Astrocyte (in vitro differentiated cells and primary cell): ENCODE results near the gene PAH. TPM values are rescaled to one million over a fixed set of nuclear protein-coding genes. Genes with fewer than 3 reads are reported as not detected.

Experiments
- DNase-seq: peaks from one replicate; pipeline ENCODE4 v3.0.0-alpha.2; 2010; ENCODE audit warnings: low read depth
- FAIRE-seq: peaks from 2 replicates; lab custom pipeline; 2011; peaks lifted over from hg19 to GRCh38; lab: Jason Lieb, UNC
- H2AFZ ChIP-seq: 2 replicates; pipeline ENCODE4 v1.6.0; 2012; ENCODE audit warnings: low read depth, low read length, inconsistent platforms
- H3K27ac ChIP-seq: 2 replicates; pipeline ENCODE4 v1.5.1; 2011; ENCODE audit warnings: low read depth, low read length, inconsistent platforms
- H3K27me3 ChIP-seq: 2 replicates; pipeline ENCODE4 v1.6.0; 2011; ENCODE audit warnings: low read length, inconsistent platforms; ENCODE audit not compliant: insufficient read depth
- H3K36me3 ChIP-seq: 2 replicates; pipeline ENCODE4 v1.5.1; 2011; ENCODE audit warnings: low read length, inconsistent platforms; ENCODE audit not compliant: insufficient read depth
- H3K4me1 ChIP-seq: 2 replicates; pipeline ENCODE4 v1.5.1; 2011; ENCODE audit warnings: low read length, inconsistent platforms; ENCODE audit not compliant: insufficient read depth
- H3K4me2 ChIP-seq: 2 replicates; pipeline ENCODE4 v1.6.0; 2012; ENCODE audit warnings: low read length, inconsistent platforms
- H3K4me3 ChIP-seq: 2 replicates; pipeline ENCODE4 v1.5.1; 2011; ENCODE audit warnings: low read depth, mild to moderate bottlenecking, low read length, inconsistent platforms; ENCODE audit not compliant: insufficient read depth
- H3K79me2 ChIP-seq: 2 replicates; pipeline ENCODE4 v1.6.0; 2012; ENCODE audit warnings: mild to moderate bottlenecking, low read length, inconsistent platforms; ENCODE audit not compliant: insufficient read depth
- H3K9ac ChIP-seq: 2 replicates; pipeline ENCODE4 v1.6.0; 2012; ENCODE audit warnings: mild to moderate bottlenecking, low read length, inconsistent platforms
- H3K9me3 ChIP-seq: 2 replicates; pipeline ENCODE4 v1.5.1; 2012; ENCODE audit warnings: low read depth, mild to moderate bottlenecking, low read length, inconsistent platforms; ENCODE audit not compliant: insufficient read depth
- H4K20me1 ChIP-seq: 2 replicates; pipeline ENCODE4 v1.6.0; 2012; ENCODE audit warnings: low read length, inconsistent platforms; ENCODE audit not compliant: insufficient read depth
- H3K27ac Mint-ChIP-seq: one replicate; pipeline ENCODE4 v1.8.0; 2021; ENCODE audit warnings: mild to moderate bottlenecking, mixed read lengths; ENCODE audit not compliant: unreplicated experiment
- H3K27me3 Mint-ChIP-seq: one replicate; pipeline ENCODE4 v1.8.0; 2021; ENCODE audit warnings: low read depth, mixed read lengths; ENCODE audit not compliant: unreplicated experiment
- H3K36me3 Mint-ChIP-seq: one replicate; pipeline ENCODE4 v1.8.0; 2021; ENCODE audit warnings: low read depth, mixed read lengths; ENCODE audit not compliant: unreplicated experiment
- H3K4me1 Mint-ChIP-seq: one replicate; pipeline ENCODE4 v1.8.0; 2021; ENCODE audit warnings: low read depth, mixed read lengths; ENCODE audit not compliant: unreplicated experiment
- H3K4me3 Mint-ChIP-seq: one replicate; pipeline ENCODE4 v1.8.0; 2021; ENCODE audit warnings: mild to moderate bottlenecking, moderate library complexity, mixed read lengths; ENCODE audit not compliant: unreplicated experiment
- H3K9me3 Mint-ChIP-seq: one replicate; pipeline ENCODE4 v1.8.0; 2021; ENCODE audit warnings: mild to moderate bottlenecking, mixed read lengths; ENCODE audit not compliant: unreplicated experiment
- EZH2 ChIP-seq: IDR thresholded peaks from 2 replicates; pipeline ENCODE4 v1.6.1; 2012; ENCODE audit warnings: mild to moderate bottlenecking, low read length, inconsistent platforms; ENCODE audit not compliant: insufficient read depth
- total RNA-seq: library from RNA; stranded (reverse); gene quantifications from 2 replicates; pipeline ENCODE4 v1.2.1, GENCODE V29; 2021
- TF ChIP-seq, protein P1 (sequence below): IDR thresholded peaks from 2 replicates; pipeline ENCODE4 v1.5.1; 2011; ENCODE audit warnings: low read depth, mild to moderate bottlenecking, inconsistent platforms, low read length, moderate library complexity; ENCODE audit not compliant: insufficient read depth

The PAH gene
- total RNA-seq, 1 donor from 2014 or later: not detected

DNA sequence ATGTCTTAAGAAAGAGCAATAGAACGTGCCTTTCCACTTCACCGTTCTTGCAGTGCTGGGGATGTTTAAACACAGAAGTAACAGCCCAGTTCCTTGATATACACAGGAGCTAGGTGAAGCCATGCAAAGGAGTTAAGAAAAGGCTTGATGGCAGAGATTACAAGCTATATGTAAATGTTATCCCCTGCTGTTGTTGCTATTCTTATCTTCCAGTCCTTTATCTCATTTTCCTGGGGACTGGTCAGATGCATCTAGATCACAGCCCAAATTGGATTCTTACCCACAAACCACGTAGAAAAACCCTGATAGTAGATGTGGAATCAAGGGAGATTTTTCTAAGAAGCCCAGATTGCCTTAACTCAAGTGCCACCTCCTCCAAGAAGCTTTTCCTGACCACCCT lies 45.9 kb upstream of the PAH start:
- no peak overlapping the region for H3K4me3 Mint-ChIP-seq
- Histone ChIP-seq H3K4me1 (no peaks in the 10 kb centered on the region), H3K9ac (no peak overlapping the region), H3K9me3 (no peaks in the 10 kb centered on the region), H3K27ac (no peak overlapping the region), H3K27me3 (peaks cover 71% of the 10 kb centered on the region), H2AFZ (no peak overlapping the region), H3K36me3 (no peaks in the 10 kb centered on the region), H3K4me3 (no peak overlapping the region), H3K4me2 (no peak overlapping the region), H4K20me1 (no peaks in the 10 kb centered on the region), H3K79me2 (no peaks in the 10 kb centered on the region)
- no peaks in the 10 kb centered on the region for H3K36me3 Mint-ChIP-seq
- TF ChIP-seq, protein P1, sequence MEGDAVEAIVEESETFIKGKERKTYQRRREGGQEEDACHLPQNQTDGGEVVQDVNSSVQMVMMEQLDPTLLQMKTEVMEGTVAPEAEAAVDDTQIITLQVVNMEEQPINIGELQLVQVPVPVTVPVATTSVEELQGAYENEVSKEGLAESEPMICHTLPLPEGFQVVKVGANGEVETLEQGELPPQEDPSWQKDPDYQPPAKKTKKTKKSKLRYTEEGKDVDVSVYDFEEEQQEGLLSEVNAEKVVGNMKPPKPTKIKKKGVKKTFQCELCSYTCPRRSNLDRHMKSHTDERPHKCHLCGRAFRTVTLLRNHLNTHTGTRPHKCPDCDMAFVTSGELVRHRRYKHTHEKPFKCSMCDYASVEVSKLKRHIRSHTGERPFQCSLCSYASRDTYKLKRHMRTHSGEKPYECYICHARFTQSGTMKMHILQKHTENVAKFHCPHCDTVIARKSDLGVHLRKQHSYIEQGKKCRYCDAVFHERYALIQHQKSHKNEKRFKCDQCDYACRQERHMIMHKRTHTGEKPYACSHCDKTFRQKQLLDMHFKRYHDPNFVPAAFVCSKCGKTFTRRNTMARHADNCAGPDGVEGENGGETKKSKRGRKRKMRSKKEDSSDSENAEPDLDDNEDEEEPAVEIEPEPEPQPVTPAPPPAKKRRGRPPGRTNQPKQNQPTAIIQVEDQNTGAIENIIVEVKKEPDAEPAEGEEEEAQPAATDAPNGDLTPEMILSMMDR: no peak
- TF ChIP-seq EZH2: no peak
- FAIRE-seq (no peak), DNase-seq (no peak)
- peaks cover 19% of the 10 kb centered on the region for H3K9me3 Mint-ChIP-seq
- H3K4me1 Mint-ChIP-seq: peaks cover 6% of the 10 kb centered on the region
- peaks cover 94% of the 10 kb centered on the region for H3K27me3 Mint-ChIP-seq
- no peak overlapping the region for H3K27ac Mint-ChIP-seq

DNA sequence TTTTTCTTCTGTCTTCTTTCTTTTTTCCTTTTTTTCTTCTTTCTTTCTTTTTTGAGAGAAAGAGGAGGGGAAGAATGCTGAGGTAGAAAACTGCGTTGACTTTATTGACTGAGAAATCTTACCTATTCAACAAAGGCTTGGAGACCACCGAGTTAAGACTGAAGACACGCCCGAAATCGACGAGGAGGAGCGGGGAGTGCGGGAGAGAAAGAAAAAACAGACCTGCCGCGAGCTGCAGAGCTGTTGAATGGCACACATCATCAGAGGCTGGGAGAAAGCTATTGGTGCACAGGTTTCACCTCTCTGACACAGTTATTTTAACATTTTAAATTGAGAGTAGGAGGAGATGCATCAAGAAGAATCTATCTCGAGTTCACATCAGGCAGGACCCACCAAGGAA lies 45.5 kb upstream of the PAH start:
- Histone ChIP-seq H3K27ac (no peak overlapping the region), H3K4me1 (no peaks in the 10 kb centered on the region), H3K36me3 (no peaks in the 10 kb centered on the region), H3K4me3 (no peak overlapping the region), H3K79me2 (no peaks in the 10 kb centered on the region), H3K27me3 (peaks cover 71% of the 10 kb centered on the region), H4K20me1 (no peaks in the 10 kb centered on the region), H3K9me3 (no peaks in the 10 kb centered on the region), H3K4me2 (no peak overlapping the region), H2AFZ (no peak overlapping the region), H3K9ac (no peak overlapping the region)
- Mint-ChIP-seq H3K4me1 (peaks cover 6% of the 10 kb centered on the region), H3K27ac (no peak overlapping the region), H3K27me3 (peaks cover 89% of the 10 kb centered on the region), H3K9me3 (peaks cover 18% of the 10 kb centered on the region), H3K4me3 (no peak overlapping the region), H3K36me3 (no peaks in the 10 kb centered on the region)
- FAIRE-seq: no peak
- no peak for TF ChIP-seq EZH2
- no peak for DNase-seq

DNA sequence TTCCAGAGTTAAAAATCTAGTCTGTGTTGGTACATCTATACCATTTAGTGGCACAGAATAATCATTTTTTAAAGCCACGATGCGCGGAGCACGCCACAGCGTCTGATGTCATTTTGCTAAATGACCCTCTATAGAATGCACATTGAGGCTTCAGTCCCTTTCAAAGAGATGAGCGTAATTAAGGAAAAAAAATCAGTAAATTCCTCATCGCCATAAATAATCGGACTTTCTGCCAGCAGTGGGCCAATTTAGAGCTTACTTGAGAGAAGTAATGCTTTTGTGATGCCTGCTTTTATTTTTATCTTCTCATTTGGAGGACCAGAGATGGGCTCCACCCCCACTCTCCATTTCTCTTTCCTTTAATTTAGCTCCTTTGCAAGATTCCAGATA lies 44.4 kb upstream of the PAH start:
- no peak overlapping the region for H2AFZ ChIP-seq
- Mint-ChIP-seq H3K27me3 (peaks cover 86% of the 10 kb centered on the region), H3K9me3 (peaks cover 15% of the 10 kb centered on the region), H3K4me3 (no peak overlapping the region), H3K4me1 (peaks cover 10% of the 10 kb centered on the region), H3K36me3 (no peaks in the 10 kb centered on the region), H3K27ac (no peak overlapping the region)
- no peaks in the 10 kb centered on the region for H4K20me1 ChIP-seq
- H3K27ac ChIP-seq: no peak overlapping the region
- no peak for TF ChIP-seq EZH2
- TF ChIP-seq, protein P1: no peak
- H3K4me2 ChIP-seq: peak overlapping the region; percentile 54
- DNase-seq (no peak), FAIRE-seq (no peak)
- no peaks in the 10 kb centered on the region for H3K4me1 ChIP-seq
- peaks cover 74% of the 10 kb centered on the region for H3K27me3 ChIP-seq
- H3K36me3 ChIP-seq: no peaks in the 10 kb centered on the region
- no peak overlapping the region for H3K9ac ChIP-seq
- H3K79me2 ChIP-seq: no peaks in the 10 kb centered on the region
- H3K4me3 ChIP-seq: no peak overlapping the region
- H3K9me3 ChIP-seq: no peaks in the 10 kb centered on the region
